Amniotic epithelial cell (primary cell): ENCODE results near the gene PDE3A.
A peak's percentile ranks its signal among the peaks of the same experiment; 100 is the strongest.

Experiments used
- DNase-seq: peaks from one replicate; pipeline ENCODE4 v3.0.0-alpha.2; 2010; ENCODE audit warnings: low read depth

PDE3A gene

GRCh38 chr12:20495997-20496396 is 127.7 kb downstream of the PDE3A start:
- no peak for DNase-seq

GRCh38 chr12:20497707-20498106 is 129.4 kb downstream of the PDE3A start:
- no peak for DNase-seq

GRCh38 chr12:20501958-20502357 is 133.6 kb downstream of the PDE3A start:
- no peak for DNase-seq

- DNase-seq: no peak
These were observed 135.5 kb downstream of the PDE3A start for GRCh38 chr12:20503858-20504257.

GRCh38 chr12:20505056-20505455 is 136.7 kb downstream of the PDE3A start:
- no peak for DNase-seq

- no peak for DNase-seq
These were observed 138.7 kb downstream of the PDE3A start for GRCh38 chr12:20507056-20507455.

GRCh38 chr12:20507711-20508110 is 139.4 kb downstream of the PDE3A start:
- no peak for DNase-seq

GRCh38 chr12:20508359-20508758 is 140.0 kb downstream of the PDE3A start:
- peak; percentile 74 for DNase-seq

GRCh38 chr12:20508962-20509361 is 140.6 kb downstream of the PDE3A start:
- DNase-seq: no peak

GRCh38 chr12:20510811-20511210 is 142.5 kb downstream of the PDE3A start:
- DNase-seq: no peak

GRCh38 chr12:20513189-20513588 is 144.9 kb downstream of the PDE3A start:
- peak; percentile 66 for DNase-seq

GRCh38 chr12:20514598-20514997 is 146.3 kb downstream of the PDE3A start:
- no peak for DNase-seq

- no peak for DNase-seq
These were observed 152.2 kb downstream of the PDE3A start for GRCh38 chr12:20520532-20520931.

- peak; percentile 28 for DNase-seq
These were observed 155.3 kb downstream of the PDE3A start for GRCh38 chr12:20523658-20524057.

GRCh38 chr12:20524113-20524512 is 155.8 kb downstream of the PDE3A start:
- no peak for DNase-seq

GRCh38 chr12:20525064-20525610 is 156.8 kb downstream of the PDE3A start:
- DNase-seq: peak; percentile 39

GRCh38 chr12:20527417-20528163 is 159.3 kb downstream of the PDE3A start:
- DNase-seq: no peak

- no peak for DNase-seq
These were observed 159.9 kb downstream of the PDE3A start for GRCh38 chr12:20528208-20528607.

- no peak for DNase-seq
These were observed 177.9 kb downstream of the PDE3A start for GRCh38 chr12:20546267-20546666.

- no peak for DNase-seq
These were observed 179.7 kb downstream of the PDE3A start for GRCh38 chr12:20547816-20548575.

GRCh38 chr12:20548611-20549010 is 180.3 kb downstream of the PDE3A start:
- DNase-seq: no peak

GRCh38 chr12:20549108-20549719 is 180.9 kb downstream of the PDE3A start:
- peak; percentile 68 for DNase-seq
